SK-N-SH (cell line): Measurements from ENCODE around the gene DAZAP2. TPM values are rescaled to one million over a fixed set of nuclear protein-coding genes. Genes with fewer than 3 reads are reported as not detected.
A peak's percentile ranks its signal among the peaks of the same experiment; 100 is the strongest.

Source experiments
- CTCF ChIA-PET: fragments of 300-600, 350-600 bp; formaldehyde crosslinking; extraction: SDS; loops from one replicate; lab custom pipeline; 2021; lab: Yijun Ruan, JAX
- POLR2A ChIA-PET: fragments of 350-600 bp; sonication (Branson Sonifier 250); formaldehyde crosslinking; extraction: SDS; loops from one replicate; lab custom pipeline; 2020; ENCODE audit warnings: antibody characterized with exemption, inconsistent platforms; lab: Yijun Ruan, JAX
- DNase-seq: peaks from one replicate; pipeline ENCODE4 v3.0.0; 2012
- H2AFZ ChIP-seq: fragments of 200-600 bp; sonication (generic); 2 replicates; pipeline ENCODE4 v1.8.1; 2016; ENCODE audit warnings: antibody characterized with exemption, mild to moderate bottlenecking, low read depth
- H3F3A ChIP-seq: fragments of 200-600 bp; sonication (generic); replicated peaks from 2 replicates; pipeline ENCODE3; 2016; ENCODE audit warnings: antibody characterized with exemption, mild to moderate bottlenecking; ENCODE audit not compliant: insufficient read depth
- H3K27ac ChIP-seq, 2 experiments: fragments of 200-500 bp in 1 of 2; fragments of 200-600 bp in 1 of 2; sonication (Bioruptor generic) in 1 of 2; sonication (generic), shearing (Covaris generic) in 1 of 2; 2 replicates each; pipeline versions ENCODE4 v1.5.1 to v1.6.1; 2014 to 2016; ENCODE audit warnings: low read depth in 2 of 2, inconsistent platforms in 1 of 2, low read length in 1 of 2, mild to moderate bottlenecking in 1 of 2, mixed read lengths in 1 of 2
- H3K27me3 ChIP-seq: fragments of 200-600 bp; sonication (generic), shearing (Covaris generic); 2 replicates; pipeline ENCODE4 v1.6.1; 2016; ENCODE audit warnings: mixed run types; ENCODE audit not compliant: insufficient read depth
- H3K36me3 ChIP-seq, 2 experiments: fragments of 200-500 bp in 1 of 2; fragments of 200-600 bp in 1 of 2; sonication (Bioruptor generic) in 1 of 2; sonication (generic) in 1 of 2; replicated peaks in 1 of 2; 2 replicates each; pipeline versions ENCODE3 to v1.5.1; 2014 to 2016; ENCODE audit warnings: low read length in 1 of 2, mild to moderate bottlenecking in 1 of 2; ENCODE audit not compliant: insufficient read depth in 2 of 2, control insufficient read depth in 1 of 2
- H3K4me1 ChIP-seq, 2 experiments: fragments of 200-500 bp in 1 of 2; fragments of 200-600 bp in 1 of 2; sonication (Bioruptor generic) in 1 of 2; sonication (generic), shearing (Covaris generic) in 1 of 2; 2 replicates each; pipeline versions ENCODE4 v1.5.1 to v1.6.1; 2014 to 2016; ENCODE audit warnings: low read depth in 1 of 2, low read length in 1 of 2, mixed run types in 1 of 2; ENCODE audit not compliant: insufficient read depth in 2 of 2, control insufficient read depth in 1 of 2
- H3K4me2 ChIP-seq: fragments of 200-600 bp; sonication (generic), shearing (Covaris generic); 2 replicates; pipeline ENCODE4 v1.6.1; 2017; ENCODE audit warnings: mixed run types
- H3K4me3 ChIP-seq, 2 experiments: fragments of 200-500 bp in 1 of 2; fragments of 200-600 bp in 1 of 2; sonication (Bioruptor generic) in 1 of 2; sonication (generic), shearing (Covaris generic) in 1 of 2; 2 replicates each; pipeline versions ENCODE4 v1.5.1 to v1.8.1; 2014 to 2016; ENCODE audit warnings: low read depth in 2 of 2, inconsistent platforms in 1 of 2, low read length in 1 of 2, mild to moderate bottlenecking in 1 of 2, mixed read lengths in 1 of 2, moderate library complexity in 1 of 2
- H3K79me2 ChIP-seq: fragments of 200-600 bp; sonication (generic); 2 replicates; pipeline ENCODE4 v1.8.1; 2017; ENCODE audit warnings: mild to moderate bottlenecking; ENCODE audit not compliant: insufficient read depth
- H3K9ac ChIP-seq: fragments of 200-600 bp; sonication (generic); 2 replicates; pipeline ENCODE4 v1.6.1; 2017; ENCODE audit warnings: mixed run types
- H3K9me2 ChIP-seq: fragments of 200-600 bp; sonication (generic); 2 replicates; pipeline ENCODE4 v1.6.1; 2017; ENCODE audit warnings: mixed run types
- H3K9me3 ChIP-seq: fragments of 200-600 bp; sonication (generic); 2 replicates; pipeline ENCODE4 v1.6.1; 2017; ENCODE audit warnings: mixed run types, mild to moderate bottlenecking, moderate library complexity
- H4K20me1 ChIP-seq: fragments of 200-600 bp; sonication (generic); 2 replicates; pipeline ENCODE4 v1.6.1; 2017; ENCODE audit warnings: mild to moderate bottlenecking, mixed run types; ENCODE audit not compliant: insufficient read depth
- CHD2 ChIP-seq: fragments of 150-350 bp; IDR thresholded peaks from 2 replicates; pipeline ENCODE4 v1.6.1; 2018; ENCODE audit warnings: low read length; ENCODE audit not compliant: partially characterized antibody
- ELF1 ChIP-seq: IDR thresholded peaks from 2 replicates; pipeline ENCODE4 v1.4.0; 2012
- EZH2phosphoT487 ChIP-seq: fragments of 200-600 bp; sonication (generic); IDR thresholded peaks from 2 replicates; pipeline ENCODE4 v1.6.1; 2017; ENCODE audit warnings: low read depth, mixed run types, mild to moderate bottlenecking, antibody characterized with exemption, moderate library complexity, borderline replicate concordance
- FOXM1 ChIP-seq: IDR thresholded peaks from 2 replicates; pipeline ENCODE4 v1.4.0; 2012; ENCODE audit warnings: low read depth, mild to moderate bottlenecking
- GABPA ChIP-seq: IDR thresholded peaks from 2 replicates; pipeline ENCODE4 v1.4.0; 2012; ENCODE audit warnings: low read depth, mild to moderate bottlenecking
- GATA2 ChIP-seq: sonication (generic); formaldehyde crosslinking; IDR thresholded peaks from 2 replicates; pipeline ENCODE4 v1.5.0; 2020; ENCODE audit warnings: mild to moderate bottlenecking, missing genetic modification reagents
- MXI1 ChIP-seq: IDR thresholded peaks from 2 replicates; pipeline ENCODE4 v1.6.1; 2012; ENCODE audit warnings: mild to moderate bottlenecking, low read depth, low read length, improper control_type of control experiment
- NRF1 ChIP-seq: IDR thresholded peaks from 2 replicates; pipeline ENCODE4 v1.6.1; 2012; ENCODE audit warnings: low read depth, mild to moderate bottlenecking, low read length
- POLR2AphosphoS5 ChIP-seq: IDR thresholded peaks from 2 replicates; pipeline ENCODE4 v1.6.1; 2012; ENCODE audit warnings: low read depth, low read length
- RXRA ChIP-seq: IDR thresholded peaks from 2 replicates; pipeline ENCODE4 v1.4.0; 2012; ENCODE audit warnings: low read depth, mild to moderate bottlenecking, borderline replicate concordance
- SIN3A ChIP-seq: IDR thresholded peaks from 2 replicates; pipeline ENCODE4 v1.6.1; 2012; ENCODE audit warnings: low read depth, mild to moderate bottlenecking, low read length, moderate library complexity, borderline replicate concordance
- TAF1 ChIP-seq: IDR thresholded peaks from 2 replicates; pipeline ENCODE4 v1.6.1; 2012; ENCODE audit warnings: low read depth, mild to moderate bottlenecking, low read length, moderate library complexity, borderline replicate concordance
- TCF12 ChIP-seq: IDR thresholded peaks from 2 replicates; pipeline ENCODE4 v1.4.0; 2012
- YY1 ChIP-seq: IDR thresholded peaks from 2 replicates; pipeline ENCODE4 v1.4.0; 2012; ENCODE audit warnings: low read depth, mild to moderate bottlenecking
- WGBS: methylation state at CpG from one replicate; pipeline ENCODE4 v1.1.6; 2017; ENCODE audit warnings: low lambda C conversion rate; 5-methylcytosine and 5-hydroxymethylcytosine counted together
- polyA plus RNA-seq, 3 experiments: library from polyadenylated mRNA; depleted of rRNA; stranded (reverse); fragments of >200 nt; gene quantifications; 2 replicates each; pipeline ENCODE4 v1.2.3, GENCODE V29; 2012
- TF ChIP-seq, protein P1 (sequence below): IDR thresholded peaks from 2 replicates; pipeline ENCODE4 v1.4.0; 2012; ENCODE audit warnings: low read depth
- TF ChIP-seq, protein P2 (sequence below): IDR thresholded peaks from 2 replicates; pipeline ENCODE4 v1.6.1; 2012; ENCODE audit warnings: mild to moderate bottlenecking, low read depth, low read length, moderate library complexity
- TF ChIP-seq, protein P3 (sequence below): fragments of 200-600 bp; sonication (generic); IDR thresholded peaks from 2 replicates; pipeline ENCODE4 v1.6.1; 2017; ENCODE audit warnings: antibody characterized with exemption, mild to moderate bottlenecking, moderate library complexity
- TF ChIP-seq, protein P4 (sequence below): IDR thresholded peaks from 2 replicates; pipeline ENCODE4 v1.4.0; 2012; ENCODE audit warnings: low read depth, borderline replicate concordance

Gene DAZAP2
- polyA plus RNA-seq, 1 of the 3 experiments (the other 2 are of a cell fraction) = 274 TPM

DNA sequence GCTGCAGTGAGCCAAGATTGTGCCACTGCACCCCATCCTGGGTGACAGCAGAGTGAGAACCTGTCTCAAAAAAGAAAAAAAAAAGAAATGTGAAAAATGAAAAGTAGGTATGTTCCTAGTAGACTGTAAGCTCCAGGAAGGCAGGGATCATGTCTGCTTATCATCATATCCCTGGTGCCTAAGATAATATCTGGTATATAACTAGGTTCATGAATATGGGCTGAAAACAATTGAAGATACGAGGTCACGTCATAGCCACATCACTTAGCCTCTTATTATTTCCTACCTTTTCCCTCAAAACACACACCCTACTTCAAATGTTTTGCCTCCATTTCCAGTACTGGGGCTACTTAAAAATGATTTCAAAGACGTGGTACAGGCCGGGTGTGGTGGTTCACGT lies 23.7 kb upstream of the DAZAP2 start:
- no peak overlapping the region for H3K9ac ChIP-seq
- POLR2A ChIA-PET = no interaction called here
- WGBS = 93% methylated on average over 5 of the region's 5 CpGs

DNA sequence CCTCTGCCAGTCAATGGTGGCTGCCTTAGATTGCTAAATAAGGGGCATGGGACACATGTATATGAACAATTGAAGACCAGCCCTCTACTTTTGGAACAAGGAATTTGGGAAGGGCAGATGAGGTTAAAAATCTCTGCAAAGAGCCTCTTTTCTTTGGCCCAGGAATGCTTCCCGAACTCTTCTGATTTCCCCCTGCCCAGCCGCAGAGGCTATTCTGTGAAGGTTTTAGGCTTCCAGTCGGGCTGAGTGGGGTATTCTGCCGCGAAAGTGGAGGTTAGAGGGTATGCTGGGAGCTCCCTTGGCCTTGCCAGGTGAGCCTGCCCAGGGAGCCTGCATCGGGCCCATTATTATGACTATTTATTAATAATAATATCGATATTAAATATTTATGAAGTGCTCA lies 22.0 kb upstream of the DAZAP2 start:
- H2AFZ ChIP-seq = peak overlapping the region; percentile 29; the same call in 1 of the 2 replicates
- POLR2A ChIA-PET = interaction anchor here (0.5 to 1.2 kb wide), 2 partner anchors 33 to 70 kb away, joined by 3 read pairs; no protein-coding TSS in a partner anchor
- H3K36me3 ChIP-seq = no peaks in the 10 kb centered on the region
- peak overlapping the region; percentile 58 to 65 for H3K4me3 ChIP-seq
- no peak overlapping the region; a peak in 1 of 4 replicates for H3K27ac ChIP-seq
- H3K9me3 ChIP-seq = no peaks in the 10 kb centered on the region
- no peaks in the 10 kb centered on the region for H3K27me3 ChIP-seq
- CTCF ChIA-PET = interaction anchor here (0.9 to 3.1 kb wide), 6 partner anchors 15 to 46 kb away, joined by 3 to 15 read pairs (median 4); partner anchors contain the start of gene DAZAP2
- WGBS = 38% methylated on average over 3 of the region's 7 CpGs
- H3K79me2 ChIP-seq = no peaks in the 10 kb centered on the region
- H3K9ac ChIP-seq = peak overlapping the region; percentile 88; the same call in 1 of the 2 replicates
- peaks cover 0 to 8% of the 10 kb centered on the region in 2 experiments; a peak in 1 of 4 replicates for H3K4me1 ChIP-seq
- no peaks in the 10 kb centered on the region for H3K9me2 ChIP-seq
- peak overlapping the region; percentile 88 for H3K4me2 ChIP-seq
- no peaks in the 10 kb centered on the region for H4K20me1 ChIP-seq
- no peak for DNase-seq
- H3F3A ChIP-seq = peaks cover 25% of the 10 kb centered on the region
- TF ChIP-seq RXRA (no peak), TAF1 (no peak), GABPA (no peak), ELF1 (no peak), EZH2phosphoT487 (no peak), MXI1 (no peak), SIN3A (no peak), FOXM1 (no peak), NRF1 (no peak), CHD2 (no peak), TCF12 (no peak)
- TF ChIP-seq, protein P1, sequence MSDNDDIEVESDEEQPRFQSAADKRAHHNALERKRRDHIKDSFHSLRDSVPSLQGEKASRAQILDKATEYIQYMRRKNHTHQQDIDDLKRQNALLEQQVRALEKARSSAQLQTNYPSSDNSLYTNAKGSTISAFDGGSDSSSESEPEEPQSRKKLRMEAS = no peak
- TF ChIP-seq, protein P2, sequence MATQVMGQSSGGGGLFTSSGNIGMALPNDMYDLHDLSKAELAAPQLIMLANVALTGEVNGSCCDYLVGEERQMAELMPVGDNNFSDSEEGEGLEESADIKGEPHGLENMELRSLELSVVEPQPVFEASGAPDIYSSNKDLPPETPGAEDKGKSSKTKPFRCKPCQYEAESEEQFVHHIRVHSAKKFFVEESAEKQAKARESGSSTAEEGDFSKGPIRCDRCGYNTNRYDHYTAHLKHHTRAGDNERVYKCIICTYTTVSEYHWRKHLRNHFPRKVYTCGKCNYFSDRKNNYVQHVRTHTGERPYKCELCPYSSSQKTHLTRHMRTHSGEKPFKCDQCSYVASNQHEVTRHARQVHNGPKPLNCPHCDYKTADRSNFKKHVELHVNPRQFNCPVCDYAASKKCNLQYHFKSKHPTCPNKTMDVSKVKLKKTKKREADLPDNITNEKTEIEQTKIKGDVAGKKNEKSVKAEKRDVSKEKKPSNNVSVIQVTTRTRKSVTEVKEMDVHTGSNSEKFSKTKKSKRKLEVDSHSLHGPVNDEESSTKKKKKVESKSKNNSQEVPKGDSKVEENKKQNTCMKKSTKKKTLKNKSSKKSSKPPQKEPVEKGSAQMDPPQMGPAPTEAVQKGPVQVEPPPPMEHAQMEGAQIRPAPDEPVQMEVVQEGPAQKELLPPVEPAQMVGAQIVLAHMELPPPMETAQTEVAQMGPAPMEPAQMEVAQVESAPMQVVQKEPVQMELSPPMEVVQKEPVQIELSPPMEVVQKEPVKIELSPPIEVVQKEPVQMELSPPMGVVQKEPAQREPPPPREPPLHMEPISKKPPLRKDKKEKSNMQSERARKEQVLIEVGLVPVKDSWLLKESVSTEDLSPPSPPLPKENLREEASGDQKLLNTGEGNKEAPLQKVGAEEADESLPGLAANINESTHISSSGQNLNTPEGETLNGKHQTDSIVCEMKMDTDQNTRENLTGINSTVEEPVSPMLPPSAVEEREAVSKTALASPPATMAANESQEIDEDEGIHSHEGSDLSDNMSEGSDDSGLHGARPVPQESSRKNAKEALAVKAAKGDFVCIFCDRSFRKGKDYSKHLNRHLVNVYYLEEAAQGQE = no peak
- TF ChIP-seq, protein P3, sequence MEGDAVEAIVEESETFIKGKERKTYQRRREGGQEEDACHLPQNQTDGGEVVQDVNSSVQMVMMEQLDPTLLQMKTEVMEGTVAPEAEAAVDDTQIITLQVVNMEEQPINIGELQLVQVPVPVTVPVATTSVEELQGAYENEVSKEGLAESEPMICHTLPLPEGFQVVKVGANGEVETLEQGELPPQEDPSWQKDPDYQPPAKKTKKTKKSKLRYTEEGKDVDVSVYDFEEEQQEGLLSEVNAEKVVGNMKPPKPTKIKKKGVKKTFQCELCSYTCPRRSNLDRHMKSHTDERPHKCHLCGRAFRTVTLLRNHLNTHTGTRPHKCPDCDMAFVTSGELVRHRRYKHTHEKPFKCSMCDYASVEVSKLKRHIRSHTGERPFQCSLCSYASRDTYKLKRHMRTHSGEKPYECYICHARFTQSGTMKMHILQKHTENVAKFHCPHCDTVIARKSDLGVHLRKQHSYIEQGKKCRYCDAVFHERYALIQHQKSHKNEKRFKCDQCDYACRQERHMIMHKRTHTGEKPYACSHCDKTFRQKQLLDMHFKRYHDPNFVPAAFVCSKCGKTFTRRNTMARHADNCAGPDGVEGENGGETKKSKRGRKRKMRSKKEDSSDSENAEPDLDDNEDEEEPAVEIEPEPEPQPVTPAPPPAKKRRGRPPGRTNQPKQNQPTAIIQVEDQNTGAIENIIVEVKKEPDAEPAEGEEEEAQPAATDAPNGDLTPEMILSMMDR = no peak

More for the DNA sequence above, 23.7 kb upstream of the DAZAP2 start:
- H3K27me3 ChIP-seq = no peaks in the 10 kb centered on the region
- H3F3A ChIP-seq = peaks cover 22% of the 10 kb centered on the region
- no peaks in the 10 kb centered on the region for H3K9me2 ChIP-seq
- no peaks in the 10 kb centered on the region for H3K9me3 ChIP-seq
- no peak overlapping the region for H2AFZ ChIP-seq
- H3K27ac ChIP-seq = no peak overlapping the region
- H3K4me3 ChIP-seq = no peak overlapping the region
- no peaks in the 10 kb centered on the region for H3K36me3 ChIP-seq
- no peaks in the 10 kb centered on the region for H3K79me2 ChIP-seq
- no peak for TF ChIP-seq GATA2
- TF ChIP-seq, protein P3 = no peak
- no peak for TF ChIP-seq SIN3A
- no peak for TF ChIP-seq YY1
- no peak for TF ChIP-seq FOXM1
- TF ChIP-seq POLR2AphosphoS5 = no peak
- TF ChIP-seq, protein P4, sequence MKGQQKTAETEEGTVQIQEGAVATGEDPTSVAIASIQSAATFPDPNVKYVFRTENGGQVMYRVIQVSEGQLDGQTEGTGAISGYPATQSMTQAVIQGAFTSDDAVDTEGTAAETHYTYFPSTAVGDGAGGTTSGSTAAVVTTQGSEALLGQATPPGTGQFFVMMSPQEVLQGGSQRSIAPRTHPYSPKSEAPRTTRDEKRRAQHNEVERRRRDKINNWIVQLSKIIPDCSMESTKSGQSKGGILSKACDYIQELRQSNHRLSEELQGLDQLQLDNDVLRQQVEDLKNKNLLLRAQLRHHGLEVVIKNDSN = no peak
- TF ChIP-seq, all 33 proteins: peak for 0
- H3K4me2 ChIP-seq = no peak overlapping the region
- no peaks in the 10 kb centered on the region for H4K20me1 ChIP-seq
- CTCF ChIA-PET = interaction anchor here (1.9 kb wide), 1 partner anchor 28 kb away, joined by 7 read pairs; no protein-coding TSS in a partner anchor
- H3K4me1 ChIP-seq = peaks cover 0 to 8% of the 10 kb centered on the region in 2 experiments; a peak in 1 of 4 replicates
- DNase-seq = no peak
